KMS-11 (cell line): ENCODE results near the gene CAMP.

ENCODE experiments used
- H2AFZ ChIP-seq: fragments of 200-600 bp; sonication (generic); 2 replicates; pipeline ENCODE4 v1.6.1; 2016; ENCODE audit warnings: antibody characterized with exemption, mixed run types, low read depth
- H3K27ac ChIP-seq: fragments of 200-600 bp; sonication (generic); 2 replicates; pipeline ENCODE4 v1.6.1; 2016; ENCODE audit warnings: mild to moderate bottlenecking, mixed run types
- H3K27me3 ChIP-seq: fragments of 200-600 bp; sonication (generic); 2 replicates; pipeline ENCODE4 v1.6.1; 2017; ENCODE audit warnings: mild to moderate bottlenecking, low read depth, mixed run types, moderate library complexity; ENCODE audit not compliant: insufficient read depth
- H3K36me3 ChIP-seq: fragments of 200-600 bp; sonication (generic); 2 replicates; pipeline ENCODE4 v1.6.1; 2017; ENCODE audit warnings: mild to moderate bottlenecking, mixed run types; ENCODE audit not compliant: insufficient read depth
- H3K4me1 ChIP-seq: fragments of 200-600 bp; sonication (generic); 2 replicates; pipeline ENCODE4 v1.6.1; 2016; ENCODE audit warnings: mild to moderate bottlenecking, low read depth, mixed run types; ENCODE audit not compliant: poor library complexity, severe bottlenecking
- H3K4me2 ChIP-seq: fragments of 200-600 bp; sonication (generic); 2 replicates; pipeline ENCODE4 v1.7.0; 2016; ENCODE audit warnings: mild to moderate bottlenecking, mixed run types
- H3K4me3 ChIP-seq: fragments of 200-600 bp; sonication (generic); IDR thresholded peaks from 2 replicates; pipeline ENCODE4 v1.6.1; 2017; ENCODE audit warnings: low read depth, low read length, mixed read lengths; ENCODE audit not compliant: insufficient read depth
- H3K79me2 ChIP-seq: fragments of 200-600 bp; sonication (generic); 2 replicates; pipeline ENCODE4 v1.6.1; 2016; ENCODE audit warnings: low read depth, mixed run types; ENCODE audit not compliant: insufficient read depth
- H3K9ac ChIP-seq: fragments of 200-600 bp; sonication (generic); 2 replicates; pipeline ENCODE4 v1.6.1; 2016; ENCODE audit warnings: mild to moderate bottlenecking, mixed run types
- H4K20me1 ChIP-seq: fragments of 200-600 bp; sonication (generic); 2 replicates; pipeline ENCODE4 v1.6.1; 2016; ENCODE audit warnings: mild to moderate bottlenecking, mixed run types; ENCODE audit not compliant: insufficient read depth
- TF ChIP-seq, protein P1 (sequence below): fragments of 200-600 bp; sonication (generic); conservative IDR thresholded peaks from 2 replicates; pipeline ENCODE4 v1.6.1; 2017; ENCODE audit warnings: low read depth, mild to moderate bottlenecking, antibody characterized with exemption, low read length, moderate library complexity, mixed read lengths

CAMP gene

DNA sequence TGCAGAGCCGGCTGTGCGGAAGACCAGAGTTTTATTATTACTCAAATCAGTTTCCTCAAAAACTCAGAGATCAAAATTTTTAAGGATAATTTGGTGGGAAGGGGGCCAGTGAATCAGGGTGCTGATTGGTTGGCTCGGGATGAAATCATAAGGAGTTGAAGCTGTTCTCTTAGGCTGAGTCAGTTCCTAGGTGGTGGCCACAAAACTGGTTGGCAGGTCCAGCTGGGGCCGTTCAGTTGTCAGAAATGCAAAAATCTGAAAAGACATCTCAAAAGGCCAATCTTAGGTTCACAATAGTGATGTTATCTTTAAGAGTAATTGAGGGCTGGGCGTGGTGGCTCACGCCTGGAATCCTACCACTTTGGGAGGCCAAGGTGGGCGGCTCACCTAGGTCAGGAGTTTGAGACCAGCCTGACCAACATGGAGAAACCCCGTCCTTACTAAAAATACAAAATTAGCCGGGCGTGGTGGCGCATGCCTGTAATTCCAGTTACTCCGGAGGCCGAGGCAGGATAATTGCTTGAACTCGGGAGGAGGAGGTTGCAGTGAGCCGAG, 15.3 kb downstream of the CAMP start:
- Histone ChIP-seq H3K27me3 (no peaks in the 10 kb centered on the region), H3K4me1 (peaks cover 5% of the 10 kb centered on the region), H3K4me2 (no peak overlapping the region), H3K4me3 (no peak overlapping the region), H3K79me2 (no peaks in the 10 kb centered on the region), H3K9ac (no peak overlapping the region), H2AFZ (no peak overlapping the region), H4K20me1 (no peaks in the 10 kb centered on the region), H3K36me3 (no peaks in the 10 kb centered on the region), H3K27ac (no peak overlapping the region)
- TF ChIP-seq, protein P1, sequence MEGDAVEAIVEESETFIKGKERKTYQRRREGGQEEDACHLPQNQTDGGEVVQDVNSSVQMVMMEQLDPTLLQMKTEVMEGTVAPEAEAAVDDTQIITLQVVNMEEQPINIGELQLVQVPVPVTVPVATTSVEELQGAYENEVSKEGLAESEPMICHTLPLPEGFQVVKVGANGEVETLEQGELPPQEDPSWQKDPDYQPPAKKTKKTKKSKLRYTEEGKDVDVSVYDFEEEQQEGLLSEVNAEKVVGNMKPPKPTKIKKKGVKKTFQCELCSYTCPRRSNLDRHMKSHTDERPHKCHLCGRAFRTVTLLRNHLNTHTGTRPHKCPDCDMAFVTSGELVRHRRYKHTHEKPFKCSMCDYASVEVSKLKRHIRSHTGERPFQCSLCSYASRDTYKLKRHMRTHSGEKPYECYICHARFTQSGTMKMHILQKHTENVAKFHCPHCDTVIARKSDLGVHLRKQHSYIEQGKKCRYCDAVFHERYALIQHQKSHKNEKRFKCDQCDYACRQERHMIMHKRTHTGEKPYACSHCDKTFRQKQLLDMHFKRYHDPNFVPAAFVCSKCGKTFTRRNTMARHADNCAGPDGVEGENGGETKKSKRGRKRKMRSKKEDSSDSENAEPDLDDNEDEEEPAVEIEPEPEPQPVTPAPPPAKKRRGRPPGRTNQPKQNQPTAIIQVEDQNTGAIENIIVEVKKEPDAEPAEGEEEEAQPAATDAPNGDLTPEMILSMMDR: no peak

DNA sequence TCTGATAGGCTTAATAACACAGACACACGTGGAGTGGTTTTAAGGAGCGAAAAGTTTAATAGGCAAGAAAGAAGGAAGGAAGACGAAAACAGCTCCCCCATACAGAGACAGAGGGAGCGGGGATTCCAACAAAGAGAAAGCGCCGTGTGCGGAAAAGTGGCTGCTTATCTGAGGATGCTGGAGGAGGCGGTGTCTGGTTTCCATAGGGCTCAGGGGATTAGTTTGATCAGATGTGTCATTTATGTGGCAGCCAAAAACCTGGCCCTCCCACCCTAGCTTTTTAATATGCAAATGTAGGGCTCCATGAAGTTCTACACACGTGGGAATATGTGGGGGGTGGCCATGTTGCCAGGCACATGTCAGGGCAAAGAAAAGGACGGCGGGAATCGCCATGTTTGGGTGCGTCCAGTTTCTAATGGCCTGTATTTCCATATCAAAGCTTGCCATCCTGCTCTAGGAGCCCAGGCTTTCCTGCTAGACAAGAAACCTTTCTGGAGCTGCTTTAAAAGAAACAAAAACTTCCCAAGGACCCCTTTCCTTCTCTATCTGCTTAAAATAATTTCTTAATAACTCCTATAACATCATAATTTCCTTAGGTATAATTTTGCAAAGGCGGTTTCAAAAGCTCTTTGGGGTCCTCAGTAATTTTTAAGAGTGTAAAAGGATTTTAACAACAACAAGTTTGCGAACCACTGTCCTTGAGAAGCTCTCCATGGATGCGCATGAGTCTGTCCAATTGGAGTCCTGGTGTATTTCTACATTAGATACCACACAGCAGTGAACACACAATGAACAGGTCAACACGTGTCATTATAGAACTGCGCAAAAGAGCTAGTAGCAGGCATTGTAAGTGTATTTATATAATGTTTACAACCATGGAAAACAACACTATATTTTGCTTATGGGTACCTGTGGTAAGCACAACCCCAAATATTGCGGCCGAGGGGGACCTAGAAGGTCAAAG, 17.0 kb downstream of the CAMP start:
- no peaks in the 10 kb centered on the region for H3K79me2 ChIP-seq
- no peaks in the 10 kb centered on the region for H3K36me3 ChIP-seq
- no peak overlapping the region for H3K27ac ChIP-seq
- H2AFZ ChIP-seq: peak overlapping the region; percentile 76
- H3K9ac ChIP-seq: no peak overlapping the region
- TF ChIP-seq, protein P1: no peak
- H3K4me1 ChIP-seq: peaks cover 5% of the 10 kb centered on the region
- H3K27me3 ChIP-seq: no peaks in the 10 kb centered on the region
- no peaks in the 10 kb centered on the region for H4K20me1 ChIP-seq
- peak overlapping the region; percentile 51 for H3K4me3 ChIP-seq
- H3K4me2 ChIP-seq: no peak overlapping the region; the same call in 1 of the 2 replicates

DNA sequence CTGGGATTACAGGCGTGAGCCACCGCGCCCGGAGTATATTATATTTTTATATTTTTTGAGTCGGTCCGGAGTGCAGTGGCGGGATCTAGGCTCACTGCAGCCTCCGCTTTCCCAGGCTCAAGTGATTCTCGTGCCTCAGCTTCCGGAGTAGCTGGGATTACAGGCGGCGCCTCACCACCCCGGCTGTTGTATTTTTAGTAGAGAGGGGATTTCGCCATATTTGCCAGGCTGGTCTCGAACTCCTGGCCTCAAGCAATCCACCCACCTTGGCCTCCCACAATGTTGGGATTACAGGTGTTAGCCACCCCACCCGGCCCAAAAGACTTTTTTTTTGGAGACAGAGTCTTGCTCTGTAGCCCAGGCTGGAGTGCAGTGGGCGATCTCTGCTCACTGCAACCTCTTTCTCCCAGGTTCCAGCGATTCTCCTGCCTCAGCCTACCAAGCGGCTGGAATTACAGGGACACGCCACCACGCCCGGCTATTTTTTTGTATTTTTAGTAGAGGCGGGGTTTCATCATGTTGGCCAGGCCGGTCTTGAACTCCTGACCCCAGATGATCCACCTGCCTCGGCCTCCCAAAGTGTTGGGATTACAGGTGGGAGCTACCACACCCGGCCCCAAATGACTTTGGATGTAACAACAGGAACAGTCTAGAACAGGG, 18.6 kb downstream of the CAMP start:
- TF ChIP-seq, protein P1: no peak
- peak overlapping the region; percentile 66; the same call in 1 of the 2 replicates for H3K9ac ChIP-seq
- H3K27ac ChIP-seq: peak overlapping the region; percentile 61; the same call in 1 of the 2 replicates
- peak overlapping the region; percentile 76; the same call in 1 of the 2 replicates for H2AFZ ChIP-seq
- H3K27me3 ChIP-seq: no peaks in the 10 kb centered on the region
- peaks cover 5% of the 10 kb centered on the region for H3K4me1 ChIP-seq
- no peaks in the 10 kb centered on the region for H3K79me2 ChIP-seq
- H3K4me2 ChIP-seq: peak overlapping the region; percentile 54
- peak overlapping the region; percentile 51 for H3K4me3 ChIP-seq
- no peaks in the 10 kb centered on the region for H3K36me3 ChIP-seq
- no peaks in the 10 kb centered on the region for H4K20me1 ChIP-seq

DNA sequence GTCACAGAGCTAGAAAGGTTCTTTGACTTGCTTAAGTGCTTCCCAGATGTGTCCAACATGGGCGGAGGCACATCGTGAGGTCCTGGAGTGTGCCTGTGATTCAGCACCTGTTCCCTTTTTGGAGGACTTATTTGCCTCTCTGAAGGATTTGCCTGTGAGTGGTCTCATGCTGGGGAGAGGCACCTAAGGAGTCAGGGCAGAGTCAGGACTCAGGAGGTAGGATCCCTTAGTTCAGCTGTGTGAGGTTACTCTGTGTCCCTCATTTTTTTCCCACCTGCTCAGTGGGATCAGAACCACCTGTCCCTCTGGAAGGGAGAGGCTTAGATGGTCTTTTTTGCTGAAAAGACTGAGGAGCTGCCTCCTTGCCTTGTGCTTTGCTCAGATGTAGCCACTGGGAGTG, 20.6 kb downstream of the CAMP start:
- H2AFZ ChIP-seq: no peak overlapping the region
- no peaks in the 10 kb centered on the region for H3K27me3 ChIP-seq
- peaks cover 5% of the 10 kb centered on the region for H3K4me1 ChIP-seq
- TF ChIP-seq, protein P1: no peak
- no peaks in the 10 kb centered on the region for H3K79me2 ChIP-seq
- H3K36me3 ChIP-seq: no peaks in the 10 kb centered on the region
- no peaks in the 10 kb centered on the region for H4K20me1 ChIP-seq
- no peak overlapping the region for H3K4me3 ChIP-seq
- no peak overlapping the region for H3K27ac ChIP-seq
- no peak overlapping the region for H3K4me2 ChIP-seq
- H3K9ac ChIP-seq: no peak overlapping the region
